Activated T-helper 9 cell treated with anti-CD3 and anti-CD28 coated beads, Interleukin-2, amount 50 U/mL, for 16 hours (primary cell): ENCODE results near the gene SYNJ2.

Source experiments
- DNase-seq: peaks from one replicate; pipeline ENCODE4 v3.0.0-alpha.2; 2020; ENCODE audit warnings: low read depth

Gene SYNJ2

DNA sequence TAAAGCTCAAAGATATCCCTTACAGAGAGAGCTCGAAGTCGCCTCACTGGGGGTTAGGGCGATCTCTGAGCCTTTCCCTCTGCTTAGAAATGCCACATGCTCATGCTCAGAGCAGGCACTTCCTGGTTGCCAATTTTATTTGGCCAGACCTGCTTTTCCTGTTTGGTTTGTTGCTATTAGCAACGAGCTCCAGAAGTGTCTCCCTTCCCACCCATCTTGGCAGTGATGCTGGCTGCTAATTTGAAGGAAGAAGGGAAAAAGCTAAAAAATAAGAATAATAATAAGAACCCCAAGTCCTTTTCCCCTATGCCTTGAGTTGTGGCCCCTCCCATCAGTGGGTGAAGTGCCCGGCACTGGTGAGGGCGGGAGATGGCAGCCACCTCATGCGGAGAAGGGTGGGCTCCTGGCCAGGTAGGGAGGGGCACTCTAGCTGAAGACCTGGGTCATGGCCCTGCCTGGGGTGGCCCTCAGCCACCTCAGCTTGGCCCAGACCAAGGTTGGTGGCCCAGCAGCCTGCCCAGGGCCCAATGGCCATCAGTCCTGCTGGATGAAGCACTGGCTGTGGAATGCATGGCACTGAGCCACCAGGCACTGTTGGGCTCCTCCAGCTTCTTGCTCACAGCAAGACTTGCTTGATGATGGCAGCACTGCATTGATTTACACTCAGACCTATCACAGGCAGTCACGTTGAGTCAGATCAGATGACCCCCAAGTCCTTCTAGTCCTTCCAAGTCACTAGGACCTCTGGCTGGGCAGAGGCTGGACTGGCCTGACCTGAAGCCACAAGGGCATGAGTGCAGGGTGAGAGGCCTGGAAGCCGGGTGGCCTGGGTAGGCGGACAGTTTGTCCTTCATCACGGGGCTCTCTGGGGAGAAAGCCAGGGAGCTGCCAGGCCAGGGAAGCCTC, 79.0 kb downstream of the SYNJ2 start:
- DNase-seq, result no peak

DNA sequence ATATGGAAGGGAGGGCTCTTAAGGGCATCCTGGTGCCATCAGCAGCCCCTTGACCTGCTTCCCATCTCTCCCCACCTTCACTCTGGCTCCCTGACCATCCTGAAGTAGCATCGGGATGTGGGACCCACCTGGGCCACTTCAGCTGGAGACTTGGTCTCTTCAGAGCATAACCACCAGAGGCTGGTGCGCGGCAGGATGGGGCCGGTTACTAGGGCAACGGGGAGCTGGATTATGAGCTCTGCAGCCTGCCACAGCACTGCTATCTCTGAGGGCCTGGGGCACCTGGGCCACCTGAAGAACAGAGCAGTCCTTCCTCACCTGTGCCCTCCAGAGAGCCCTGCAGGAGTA, 79.7 kb downstream of the SYNJ2 start:
- DNase-seq, result no peak

DNA sequence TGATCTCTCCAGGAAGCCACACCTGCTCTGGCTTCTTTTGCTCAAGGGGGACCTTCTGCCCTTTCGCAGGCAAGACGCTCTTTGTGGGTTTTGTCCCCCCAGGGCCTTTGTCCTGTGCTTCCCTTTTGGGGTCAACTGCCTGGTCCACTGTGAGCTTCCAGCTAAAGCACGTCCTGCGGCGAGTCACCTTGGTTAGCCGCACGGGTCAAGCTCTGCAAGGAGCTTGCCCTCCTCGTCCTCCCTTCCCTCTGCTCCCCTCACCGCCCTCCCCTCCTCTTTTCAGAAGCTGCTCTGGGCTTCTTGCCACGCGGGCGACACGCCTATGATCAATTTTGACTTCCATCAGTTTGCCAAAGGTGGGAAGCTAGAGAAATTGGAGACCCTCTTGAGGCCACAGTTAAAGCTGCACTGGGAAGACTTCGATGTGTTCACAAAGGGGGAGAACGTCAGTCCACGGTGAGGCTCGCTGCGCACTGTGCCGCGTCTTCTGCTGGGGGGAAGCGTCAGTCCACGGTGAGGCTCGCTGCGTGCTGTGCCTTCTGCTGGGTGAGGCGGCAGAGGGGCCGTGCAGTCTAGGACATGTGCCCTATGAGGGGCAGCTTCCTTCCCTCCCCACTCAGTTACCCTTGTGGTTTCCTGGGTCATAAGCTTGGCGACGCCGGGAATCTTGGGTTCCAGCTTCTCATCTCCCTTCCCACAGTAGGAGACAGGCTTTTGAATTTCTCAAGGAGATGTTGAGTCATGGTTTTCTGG, 80.2 kb downstream of the SYNJ2 start:
- DNase-seq, result no peak

DNA sequence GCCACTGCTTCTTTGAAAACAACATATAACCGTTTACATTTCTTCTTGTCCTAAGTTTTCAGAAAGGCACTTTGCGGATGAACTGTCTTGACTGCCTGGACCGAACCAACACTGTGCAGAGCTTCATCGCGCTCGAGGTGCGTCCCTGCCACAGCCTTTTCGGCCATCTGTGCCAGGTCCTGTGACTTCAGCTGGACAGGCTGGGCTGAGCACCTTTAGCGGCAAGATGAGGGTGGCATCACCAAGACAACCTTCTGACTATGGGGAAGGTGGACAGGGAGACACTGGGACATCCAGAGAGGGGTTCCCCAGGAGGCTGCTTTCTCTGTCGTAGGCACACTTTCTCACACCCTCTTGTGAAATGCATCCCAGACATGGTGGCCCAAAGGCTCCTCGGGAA, 82.1 kb downstream of the SYNJ2 start:
- no peak for DNase-seq

DNA sequence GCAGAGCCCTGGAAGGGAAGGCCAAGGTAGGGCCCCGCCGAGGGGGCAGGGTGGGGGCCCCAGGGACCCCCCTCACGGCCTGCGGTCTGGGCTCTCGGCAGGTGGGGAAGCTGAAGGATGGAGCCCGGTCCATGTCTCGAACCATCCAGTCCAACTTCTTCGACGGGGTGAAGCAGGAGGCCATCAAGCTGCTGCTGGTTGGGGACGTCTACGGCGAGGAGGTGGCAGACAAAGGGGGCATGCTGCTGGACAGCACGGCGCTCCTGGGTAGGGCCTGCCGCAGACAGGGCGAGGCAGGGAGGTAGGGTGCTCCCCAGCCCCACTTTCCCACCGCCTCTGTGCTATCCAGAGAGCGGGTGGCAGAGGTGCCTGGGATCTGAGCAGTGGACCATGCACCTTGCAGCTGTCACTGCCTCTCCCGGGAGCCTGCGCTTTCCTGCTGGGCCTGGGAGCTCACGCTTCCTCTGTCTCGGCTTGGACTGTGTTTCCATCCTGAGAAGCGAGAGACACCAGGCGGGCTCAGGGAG, 83.1 kb downstream of the SYNJ2 start:
- DNase-seq, result no peak

DNA sequence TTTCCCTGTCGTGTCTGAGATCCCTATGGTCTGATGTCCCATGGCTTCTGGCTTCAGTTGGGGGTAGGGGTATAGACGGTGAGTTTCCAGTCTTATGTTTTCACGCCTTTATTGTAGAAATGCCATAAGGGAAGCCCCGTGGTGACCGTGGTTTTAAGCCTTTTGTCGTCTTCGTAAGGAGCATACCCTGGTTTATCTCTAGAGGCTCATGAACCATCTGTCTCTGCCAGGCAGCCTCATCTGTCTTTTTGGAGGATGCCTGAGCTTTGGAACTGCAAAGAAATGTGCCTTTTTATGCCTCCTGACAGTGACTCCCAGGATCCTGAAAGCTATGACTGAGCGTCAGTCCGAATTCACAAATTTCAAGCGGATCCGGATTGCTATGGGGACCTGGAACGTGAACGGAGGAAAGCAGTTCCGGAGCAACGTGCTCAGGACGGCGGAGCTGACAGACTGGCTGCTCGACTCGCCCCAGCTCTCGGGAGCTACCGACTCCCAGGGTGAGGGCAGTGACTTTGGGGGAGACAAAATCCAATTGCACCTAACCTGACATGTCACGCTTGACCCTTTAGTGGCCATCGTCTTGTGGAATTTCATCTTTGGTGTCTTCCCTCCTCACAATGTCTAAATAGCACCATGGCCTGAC, 84.6 kb downstream of the SYNJ2 start:
- no peak for DNase-seq

DNA sequence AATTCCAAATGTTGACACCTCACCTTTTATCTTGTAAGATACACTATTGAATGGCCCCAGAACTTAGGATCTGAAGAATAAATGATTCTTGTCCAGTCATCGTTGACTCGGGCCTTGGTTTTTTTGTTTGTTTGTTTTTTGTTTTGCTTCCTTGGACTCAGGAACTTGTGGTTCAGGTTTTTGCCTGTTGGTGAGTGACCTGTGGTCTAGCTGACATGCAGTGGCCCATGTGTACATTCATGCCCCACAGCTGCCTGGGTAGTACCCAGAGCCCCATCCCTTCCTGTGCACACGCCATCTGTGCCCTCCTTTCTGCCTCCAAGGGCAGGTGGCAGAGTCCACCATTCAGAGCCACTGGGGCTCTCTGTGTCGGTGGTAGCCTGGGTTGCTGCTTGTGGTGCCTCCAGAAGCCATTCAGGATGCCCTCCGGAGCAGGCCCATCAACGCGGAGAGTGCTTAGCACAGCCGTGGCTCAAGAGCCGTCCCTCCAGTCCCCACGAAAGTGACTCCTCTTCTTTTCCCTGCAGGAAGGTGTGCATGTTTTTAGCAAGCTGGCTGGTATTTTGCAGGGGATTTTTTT, 85.9 kb downstream of the SYNJ2 start:
- DNase-seq, result no peak

DNA sequence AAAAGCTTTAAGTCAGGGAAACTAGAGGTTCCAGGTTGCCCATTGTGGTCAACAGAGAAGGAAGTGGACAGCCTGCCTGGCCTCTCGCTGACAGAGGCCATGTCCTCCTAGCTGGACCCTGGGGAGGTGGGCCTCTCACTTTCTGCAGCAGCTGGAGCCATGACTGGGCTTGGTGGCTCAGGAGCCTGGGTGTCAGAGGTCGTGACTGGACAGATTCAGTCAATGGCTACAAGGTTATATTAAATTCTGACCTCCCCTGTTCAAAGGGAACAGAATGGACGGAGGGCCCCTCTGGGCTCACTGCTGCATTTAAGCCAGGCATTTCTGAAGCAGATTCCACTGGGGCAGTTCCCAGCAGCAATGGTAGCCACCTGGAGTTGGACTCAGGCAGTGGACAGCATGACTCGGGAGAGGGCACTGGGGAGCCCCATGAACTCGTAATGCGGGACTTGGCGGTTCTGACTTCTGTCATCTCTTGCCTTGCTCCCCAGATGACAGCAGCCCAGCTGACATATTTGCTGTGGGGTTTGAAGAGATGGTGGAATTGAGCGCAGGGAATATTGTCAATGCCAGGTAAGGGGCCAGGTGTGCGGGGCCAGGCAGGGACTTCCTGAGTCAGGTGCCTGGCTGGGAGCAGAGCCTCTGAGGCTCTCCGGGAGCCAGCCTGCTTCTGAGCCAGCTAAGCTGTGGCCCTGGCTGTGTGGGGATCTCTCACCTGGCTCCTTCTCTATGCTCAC, 86.7 kb downstream of the SYNJ2 start:
- DNase-seq, result no peak

DNA sequence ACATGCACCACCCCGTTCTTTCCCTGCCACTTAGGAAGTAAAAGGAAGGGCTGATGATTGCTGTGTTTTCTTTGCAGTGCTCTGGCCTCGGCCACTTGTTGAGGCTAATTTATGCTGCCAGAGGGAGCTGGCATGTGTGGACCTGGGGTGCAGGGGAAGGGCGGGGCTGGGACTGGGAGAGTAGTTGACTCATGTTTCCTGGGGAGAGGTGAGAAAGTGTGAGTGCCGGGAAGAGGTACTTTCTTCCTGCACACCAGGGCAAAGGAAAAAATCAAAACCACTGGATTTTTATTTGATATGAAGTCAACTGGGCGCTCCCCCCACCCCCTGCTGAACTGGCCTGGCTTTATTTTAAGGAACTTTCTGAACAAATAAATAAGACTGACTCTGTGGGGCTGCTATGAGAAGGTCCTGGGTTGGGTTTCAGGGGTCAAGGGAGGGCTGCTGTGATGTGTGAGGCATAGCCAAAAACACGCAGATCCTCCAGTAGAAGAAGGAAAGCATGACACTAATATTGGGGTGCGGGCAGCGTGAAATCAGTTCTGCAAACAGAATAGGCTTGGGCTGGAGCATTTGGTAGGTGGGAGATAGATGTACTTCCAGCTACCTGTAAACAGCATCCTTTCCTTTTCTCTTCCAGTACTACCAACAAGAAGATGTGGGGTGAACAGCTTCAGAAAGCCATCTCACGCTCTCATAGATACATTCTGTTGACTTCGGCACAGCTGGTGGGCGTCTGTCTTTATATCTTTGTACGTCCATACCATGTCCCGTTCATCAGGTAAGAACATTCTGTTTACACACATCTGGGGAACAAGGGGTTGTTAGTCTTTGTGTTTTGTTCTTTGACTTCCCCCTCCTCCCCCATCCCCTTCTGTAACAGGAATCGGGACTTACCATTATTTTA, 87.5 kb downstream of the SYNJ2 start:
- DNase-seq, result no peak

DNA sequence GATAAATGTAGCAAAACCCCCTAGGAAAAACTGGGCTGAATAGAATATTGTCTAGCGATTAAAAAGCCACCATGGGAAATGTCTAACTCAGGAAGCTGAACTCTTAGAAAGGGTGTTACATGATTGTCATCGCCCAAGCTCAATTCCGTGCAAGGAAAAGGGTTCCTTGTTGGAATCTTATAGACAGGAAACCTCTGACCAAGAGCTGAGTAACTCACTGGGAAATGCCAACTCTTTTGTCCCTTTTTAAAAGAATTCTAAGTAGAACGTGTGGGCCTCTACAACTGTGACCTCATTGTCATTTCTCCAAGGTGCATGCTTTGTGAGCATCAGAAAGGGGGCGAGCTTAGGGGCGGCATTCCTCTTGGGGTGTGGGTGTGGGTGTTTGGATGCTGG, 88.1 kb downstream of the SYNJ2 start:
- no peak for DNase-seq

DNA sequence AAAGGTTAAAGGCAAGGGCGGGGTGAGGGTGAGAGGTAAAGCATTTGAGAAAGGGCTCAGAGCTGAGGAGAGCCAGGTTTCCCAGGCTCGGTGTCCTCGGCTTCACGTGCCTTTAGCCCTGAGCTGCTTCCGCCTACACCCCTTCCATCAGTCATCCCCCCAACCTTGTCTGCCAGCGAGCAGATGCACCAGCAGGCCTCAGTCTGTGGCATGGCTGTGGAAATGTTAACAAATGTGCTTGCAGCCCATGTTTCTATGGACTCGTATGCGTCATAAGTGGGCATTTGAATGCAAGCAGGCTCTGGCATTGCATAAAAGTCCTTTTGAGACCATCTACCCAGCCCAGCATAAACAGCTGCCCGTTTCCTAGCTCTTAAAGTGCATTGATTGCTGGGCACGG, 88.8 kb downstream of the SYNJ2 start:
- no peak for DNase-seq

DNA sequence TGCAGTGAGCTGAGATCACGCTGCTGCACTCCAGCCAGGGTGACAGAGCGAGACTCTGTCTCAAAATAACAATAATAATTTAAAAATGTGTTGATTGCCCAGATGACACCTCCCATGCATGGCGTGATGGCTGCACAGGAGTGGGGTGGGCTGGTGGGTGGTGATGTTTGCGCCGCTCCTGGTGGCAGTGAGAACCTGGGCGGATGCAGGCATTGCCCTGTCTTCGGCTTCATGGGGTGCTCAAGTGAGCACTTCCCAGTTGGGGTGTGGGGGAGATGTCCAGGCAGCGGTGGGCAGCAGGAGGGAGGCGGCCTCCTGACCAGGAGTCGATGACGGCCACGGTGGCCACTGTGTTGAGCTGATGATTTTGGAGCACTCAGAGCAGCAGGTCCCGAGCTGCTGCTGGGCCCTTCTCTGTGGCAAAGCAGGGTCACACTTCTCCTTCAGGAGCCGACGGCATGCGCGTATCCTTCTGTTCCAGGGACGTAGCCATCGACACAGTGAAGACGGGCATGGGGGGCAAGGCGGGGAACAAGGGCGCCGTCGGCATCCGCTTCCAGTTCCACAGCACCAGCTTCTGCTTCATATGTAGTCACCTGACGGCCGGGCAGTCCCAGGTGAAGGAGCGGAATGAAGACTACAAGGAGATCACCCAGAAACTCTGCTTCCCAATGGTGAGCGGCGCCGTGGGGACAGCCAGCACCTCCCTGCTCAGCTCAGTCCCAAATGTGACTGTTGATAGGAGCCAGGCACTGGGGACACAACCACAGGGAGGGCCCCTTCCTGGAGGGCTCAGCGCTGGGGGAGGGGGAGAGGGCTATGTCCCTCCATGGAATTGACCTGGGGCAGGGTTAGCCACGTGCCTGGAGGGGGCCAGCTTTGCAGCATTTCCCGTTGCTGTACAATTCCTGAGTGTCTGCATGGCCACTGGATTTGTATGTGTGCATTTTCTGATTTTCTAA, 89.7 kb downstream of the SYNJ2 start:
- no peak for DNase-seq

DNA sequence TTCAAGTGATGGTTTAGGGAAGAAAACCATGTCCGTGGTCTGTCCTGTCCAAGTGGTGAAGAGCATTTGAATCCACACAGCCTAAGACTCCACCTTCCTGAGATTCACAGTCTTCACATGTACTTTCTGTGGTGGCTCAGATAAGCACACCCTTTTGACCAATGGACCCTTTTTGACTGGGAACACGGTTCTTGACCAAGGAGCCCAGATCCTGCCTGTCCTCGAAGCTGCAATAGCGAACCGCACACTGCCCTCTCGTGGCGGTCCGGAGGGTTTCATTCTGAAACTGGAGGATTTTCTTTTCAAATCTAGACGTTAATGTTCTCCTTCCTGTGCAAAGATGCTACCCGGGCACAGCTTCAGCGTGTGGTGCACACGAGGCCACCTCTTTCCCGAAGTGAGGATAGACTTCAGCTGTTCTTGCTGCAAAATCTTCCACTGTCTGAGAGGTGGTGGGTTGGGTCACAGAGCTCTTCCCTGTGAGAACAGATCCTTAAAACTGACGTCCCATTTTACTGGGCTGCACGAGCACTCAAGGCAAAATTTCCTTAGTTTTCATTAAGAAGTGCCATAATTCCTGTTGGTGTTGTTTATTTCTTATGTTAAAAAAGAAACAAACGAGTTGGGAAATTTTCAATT, 90.5 kb downstream of the SYNJ2 start:
- peak; percentile 43 for DNase-seq

DNA sequence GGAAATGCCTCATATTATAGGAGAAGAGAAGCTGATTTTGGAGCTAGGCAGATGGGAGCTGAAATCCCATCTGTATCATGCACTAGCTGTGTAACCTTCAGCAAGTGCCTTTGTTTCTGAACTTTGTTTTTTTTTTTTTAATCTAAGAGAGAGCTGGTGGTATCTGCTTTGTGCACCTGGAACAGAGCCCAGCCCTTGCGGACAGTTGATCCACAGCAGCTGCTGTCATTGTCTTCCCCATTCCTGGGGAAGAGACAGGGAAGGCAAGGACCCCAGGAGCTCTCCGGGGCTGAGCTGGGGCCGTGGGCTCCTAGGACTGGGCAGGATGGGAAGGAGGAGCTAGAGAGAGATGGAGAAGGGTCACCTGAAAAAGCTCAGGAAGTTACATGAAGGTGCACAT, 92.1 kb downstream of the SYNJ2 start:
- no peak for DNase-seq

DNA sequence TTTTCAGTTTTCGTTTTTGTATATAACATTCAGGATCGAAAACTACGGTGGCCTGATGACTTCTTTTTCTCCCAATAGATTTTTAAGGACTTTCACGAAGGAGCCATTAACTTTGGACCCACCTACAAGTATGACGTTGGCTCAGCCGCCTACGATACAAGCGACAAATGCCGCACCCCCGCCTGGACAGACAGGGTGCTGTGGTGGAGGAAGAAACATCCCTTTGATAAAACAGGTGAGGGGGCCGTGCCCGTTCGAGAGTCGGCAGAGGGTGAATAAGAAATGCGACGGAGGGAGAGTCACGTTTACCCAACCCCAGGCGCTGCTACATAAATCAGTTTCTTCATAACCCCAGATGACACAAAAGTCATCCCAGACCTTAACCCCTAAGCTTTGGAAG, 94.9 kb downstream of the SYNJ2 start:
- no peak for DNase-seq

DNA sequence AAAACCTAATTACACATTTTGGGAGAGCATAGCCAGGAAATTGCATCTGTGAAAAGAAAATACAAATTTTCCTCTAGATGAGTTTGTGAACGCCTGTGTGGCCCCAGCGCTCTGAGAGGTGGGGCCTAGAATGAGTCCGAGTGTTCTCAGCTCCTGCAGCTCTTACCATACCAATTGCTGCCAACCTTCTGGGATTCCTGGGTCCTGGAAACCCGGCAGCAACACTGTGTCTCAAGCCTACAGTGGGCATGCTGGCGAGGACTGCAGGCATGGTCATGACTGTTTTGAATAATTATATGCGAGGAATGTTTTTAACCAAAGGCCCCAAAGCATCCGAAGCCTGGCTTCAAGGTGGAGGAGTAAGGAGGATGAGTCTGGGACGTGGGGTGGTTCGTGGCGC, 96.0 kb downstream of the SYNJ2 start:
- no peak for DNase-seq

DNA sequence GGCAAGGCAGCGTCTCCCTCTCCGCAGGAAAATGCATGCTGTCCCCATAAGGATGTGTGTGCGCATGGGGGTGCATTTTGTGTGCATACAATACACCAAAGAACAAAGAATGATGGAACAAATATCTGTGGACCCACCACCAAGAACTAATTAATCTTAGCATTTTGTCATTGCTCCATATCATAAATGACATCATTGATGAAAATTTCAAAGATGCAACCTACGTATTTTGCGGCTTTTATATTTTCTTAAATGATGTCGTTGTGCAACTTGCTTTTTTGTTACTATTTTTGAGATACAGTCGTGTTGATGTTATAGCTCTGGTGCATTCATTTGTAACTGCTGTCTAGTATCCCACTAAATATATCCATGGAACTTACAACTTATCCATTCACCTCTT, 96.7 kb downstream of the SYNJ2 start:
- DNase-seq, result no peak

DNA sequence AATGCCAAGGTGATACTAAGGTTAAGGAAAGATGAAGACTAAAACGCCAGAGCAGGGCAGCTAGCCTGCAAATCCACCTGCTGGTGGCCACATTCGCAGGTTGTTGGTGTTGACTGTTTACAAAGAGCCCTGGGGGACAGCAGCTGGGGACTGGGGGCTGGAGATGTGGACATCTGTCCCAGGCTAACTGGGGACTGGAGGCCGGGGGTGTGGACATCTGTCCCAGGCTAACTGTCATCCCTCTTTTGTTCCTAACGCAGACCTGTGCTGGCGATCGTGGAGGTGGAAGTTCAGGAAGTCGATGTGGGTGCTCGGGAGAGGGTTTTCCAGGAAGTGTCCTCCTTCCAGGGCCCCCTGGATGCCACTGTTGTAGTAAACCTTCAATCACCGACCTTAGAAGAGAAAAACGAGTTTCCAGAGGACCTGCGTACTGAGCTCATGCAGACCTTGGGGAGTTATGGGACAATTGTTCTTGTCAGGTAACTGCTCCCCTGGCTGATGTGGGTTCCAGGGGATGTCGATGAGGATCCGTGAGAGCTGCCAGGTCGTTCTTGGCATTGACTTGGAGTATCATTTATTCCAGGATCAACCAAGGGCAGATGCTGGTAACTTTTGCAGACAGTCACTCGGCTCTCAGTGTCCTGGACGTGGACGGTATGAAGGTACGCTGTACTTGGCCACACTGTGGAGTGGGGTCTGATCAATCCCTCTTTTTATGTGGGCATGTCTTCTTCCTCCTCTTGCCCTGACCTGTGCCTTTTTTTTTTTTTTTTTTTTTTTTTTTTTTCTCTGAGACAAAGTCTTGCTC, 99.4 kb downstream of the SYNJ2 start:
- no peak for DNase-seq
